Fibroblast of mammary gland (primary cell): Measurements from ENCODE around the gene ATP9A.

Experiments used
- DNase-seq: peaks from one replicate; pipeline ENCODE4 v3.0.0-alpha.2; 2010; ENCODE audit warnings: low read depth
- H3K4me3 ChIP-seq: 2 replicates; pipeline ENCODE4 v1.5.1; 2011; ENCODE audit warnings: low read depth, mild to moderate bottlenecking, low read length, moderate library complexity; ENCODE audit not compliant: control insufficient read depth
- TF ChIP-seq, protein P1 (sequence below): conservative IDR thresholded peaks from 2 replicates; pipeline ENCODE4 v1.5.1; 2011; ENCODE audit warnings: low read depth, low read length, inconsistent platforms; ENCODE audit not compliant: control insufficient read depth, insufficient read depth

ATP9A gene

DNA sequence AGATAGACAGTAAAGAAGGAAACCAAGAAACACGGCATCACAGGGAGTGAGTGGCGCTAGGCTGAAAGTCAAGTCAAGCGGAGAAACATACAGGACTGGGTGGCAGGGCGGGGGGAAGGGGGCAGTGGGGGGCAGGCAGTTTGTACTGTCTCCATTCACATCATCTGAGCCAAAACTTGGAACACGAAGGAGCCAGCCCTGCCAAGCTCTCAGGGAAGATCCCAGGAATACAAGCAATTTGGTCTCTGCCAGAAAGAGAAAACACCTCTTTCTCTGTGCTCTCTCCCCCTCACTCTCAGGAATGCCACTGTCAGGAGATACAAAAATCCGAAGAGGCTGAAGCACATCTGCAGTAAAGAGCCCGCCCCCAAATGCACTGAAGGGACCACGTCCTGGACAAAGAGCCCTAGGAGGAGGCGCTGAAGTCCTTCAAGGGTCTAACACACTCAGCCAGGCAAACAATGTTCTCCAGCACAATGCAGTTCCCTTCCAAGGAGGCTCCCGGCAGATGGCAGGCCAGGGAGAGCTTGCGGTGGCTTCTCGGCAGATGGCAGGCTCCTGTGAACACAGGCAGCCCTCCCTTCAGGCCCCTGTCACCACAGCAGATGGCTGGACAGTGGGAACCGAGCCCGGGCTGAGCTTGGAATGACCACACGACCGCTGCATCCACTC lies 90.0 kb downstream of the ATP9A start:
- TF ChIP-seq, protein P1, sequence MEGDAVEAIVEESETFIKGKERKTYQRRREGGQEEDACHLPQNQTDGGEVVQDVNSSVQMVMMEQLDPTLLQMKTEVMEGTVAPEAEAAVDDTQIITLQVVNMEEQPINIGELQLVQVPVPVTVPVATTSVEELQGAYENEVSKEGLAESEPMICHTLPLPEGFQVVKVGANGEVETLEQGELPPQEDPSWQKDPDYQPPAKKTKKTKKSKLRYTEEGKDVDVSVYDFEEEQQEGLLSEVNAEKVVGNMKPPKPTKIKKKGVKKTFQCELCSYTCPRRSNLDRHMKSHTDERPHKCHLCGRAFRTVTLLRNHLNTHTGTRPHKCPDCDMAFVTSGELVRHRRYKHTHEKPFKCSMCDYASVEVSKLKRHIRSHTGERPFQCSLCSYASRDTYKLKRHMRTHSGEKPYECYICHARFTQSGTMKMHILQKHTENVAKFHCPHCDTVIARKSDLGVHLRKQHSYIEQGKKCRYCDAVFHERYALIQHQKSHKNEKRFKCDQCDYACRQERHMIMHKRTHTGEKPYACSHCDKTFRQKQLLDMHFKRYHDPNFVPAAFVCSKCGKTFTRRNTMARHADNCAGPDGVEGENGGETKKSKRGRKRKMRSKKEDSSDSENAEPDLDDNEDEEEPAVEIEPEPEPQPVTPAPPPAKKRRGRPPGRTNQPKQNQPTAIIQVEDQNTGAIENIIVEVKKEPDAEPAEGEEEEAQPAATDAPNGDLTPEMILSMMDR, result no peak
- no peak overlapping the region for H3K4me3 ChIP-seq
- no peak for DNase-seq

DNA sequence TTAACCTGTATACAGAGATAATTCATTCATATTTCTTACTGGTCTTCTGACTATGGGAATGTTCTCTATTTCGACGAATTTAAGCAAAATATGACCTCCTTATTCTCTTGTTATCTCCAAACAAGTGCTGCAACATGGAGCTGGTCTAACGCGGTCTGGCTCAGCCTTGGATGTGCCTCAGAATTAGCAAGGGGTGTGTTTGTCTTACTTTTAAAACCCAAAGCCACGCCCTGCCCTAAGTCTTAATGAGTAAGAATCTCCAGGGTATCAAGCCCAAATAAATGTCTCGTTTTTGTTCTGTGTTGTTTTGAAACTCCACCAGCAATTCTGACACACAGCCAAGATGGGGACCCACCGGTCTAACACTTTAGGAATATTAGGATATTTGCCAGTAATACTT lies 99.2 kb downstream of the ATP9A start:
- TF ChIP-seq, protein P1, result no peak
- no peak for DNase-seq
- no peak overlapping the region for H3K4me3 ChIP-seq

DNA sequence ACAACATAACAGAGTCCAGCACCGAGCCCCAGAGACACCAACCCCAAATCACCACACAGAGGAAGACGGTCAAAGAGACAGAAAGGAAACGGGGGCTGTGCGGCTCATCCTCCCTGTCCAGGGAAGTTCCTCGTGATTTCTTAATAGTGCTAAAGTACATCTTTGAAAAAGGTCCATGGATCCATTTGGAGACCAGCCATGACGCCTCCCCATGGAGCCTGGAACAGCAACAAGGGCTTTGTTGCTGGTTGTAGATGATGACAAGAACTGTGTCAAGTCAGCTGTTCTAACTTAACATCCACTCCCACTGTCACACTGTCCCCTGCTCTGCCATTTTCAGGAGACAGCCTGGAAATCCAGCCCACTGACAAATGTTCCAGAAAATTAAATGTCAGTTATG lies 99.7 kb downstream of the ATP9A start:
- DNase-seq, result no peak
- TF ChIP-seq, protein P1, result no peak
- no peak overlapping the region for H3K4me3 ChIP-seq

DNA sequence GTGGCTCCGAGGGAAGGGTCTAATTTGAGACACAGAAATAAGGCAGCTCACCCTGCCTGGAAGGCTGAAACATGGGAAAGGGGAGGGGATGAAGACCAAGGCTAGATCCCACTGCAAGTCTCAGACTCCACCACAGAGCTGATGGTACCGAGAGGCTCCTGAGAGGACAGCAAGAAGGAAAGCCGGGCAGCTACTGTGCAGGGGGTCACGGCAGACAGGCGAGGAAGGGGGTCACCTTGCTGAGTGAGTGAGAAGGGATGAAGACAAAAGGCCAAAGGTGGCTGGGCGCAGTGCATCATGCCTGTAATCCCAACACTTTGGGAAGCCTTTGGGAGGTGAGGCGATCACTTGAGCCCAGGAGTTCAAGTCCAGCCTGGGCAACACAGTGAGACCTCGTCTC lies 100.7 kb downstream of the ATP9A start:
- DNase-seq, result no peak
- H3K4me3 ChIP-seq, result no peak overlapping the region
- TF ChIP-seq, protein P1, result no peak

DNA sequence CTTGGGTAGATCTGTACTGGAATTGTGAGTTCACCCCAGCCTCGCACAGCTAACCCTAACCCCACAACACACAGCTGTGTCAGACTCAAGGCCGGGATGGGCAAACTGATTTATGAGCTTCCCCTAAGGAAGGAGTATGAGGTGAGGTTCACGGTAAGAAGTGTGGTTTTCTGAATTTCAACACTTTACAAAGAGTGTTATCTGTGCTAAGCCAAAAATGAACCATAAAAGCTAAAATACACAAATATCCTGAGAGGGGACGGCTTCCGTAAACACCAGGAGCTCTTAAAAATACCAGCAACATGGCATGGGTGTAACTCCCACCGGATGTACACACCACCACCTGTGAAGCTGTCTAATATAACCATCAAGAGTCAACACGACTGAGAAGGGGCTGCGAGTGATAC lies 101.2 kb downstream of the ATP9A start:
- DNase-seq, result no peak
- TF ChIP-seq, protein P1, result no peak
- no peak overlapping the region for H3K4me3 ChIP-seq

DNA sequence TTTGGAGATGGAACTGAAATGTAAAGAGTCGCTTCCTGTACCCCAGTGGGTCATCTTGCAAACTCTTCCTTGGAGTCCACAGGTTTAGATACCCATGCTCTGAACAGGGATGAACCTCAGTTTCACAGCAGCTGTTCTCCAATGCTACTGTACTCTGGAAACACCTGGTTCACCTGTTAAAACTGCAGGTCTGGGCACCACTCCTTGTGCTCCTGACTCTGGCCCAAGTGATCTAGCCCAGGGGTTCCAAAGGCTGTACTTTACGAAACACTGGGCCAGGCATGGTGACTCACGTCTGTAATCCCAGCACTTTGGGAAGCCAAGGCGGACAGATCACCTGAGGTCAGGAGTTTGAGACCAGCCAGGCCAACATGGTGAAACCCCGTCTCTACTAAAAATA lies 102.1 kb downstream of the ATP9A start:
- no peak overlapping the region for H3K4me3 ChIP-seq
- TF ChIP-seq, protein P1, result no peak
- DNase-seq, result no peak
